GM12878 (cell line): ENCODE results near the gene IRAK4. TPM values are rescaled to one million over a fixed set of nuclear protein-coding genes. Genes with fewer than 3 reads are reported as not detected.

Source experiments
- CBFB ChIP-seq: IDR thresholded peaks from 2 replicates; pipeline ENCODE4 v1.6.1; 2016; ENCODE audit warnings: antibody characterized with exemption, low read depth
- MTA2 ChIP-seq: fragments of 450-650 bp; IDR thresholded peaks from 2 replicates; pipeline ENCODE4 v1.6.1; 2016; ENCODE audit warnings: low read depth, mild to moderate bottlenecking, moderate library complexity
- MYB ChIP-seq: fragments of 150-350 bp; IDR thresholded peaks from 2 replicates; pipeline ENCODE4 v1.6.1; 2014; ENCODE audit warnings: mild to moderate bottlenecking, low read depth, low read length, borderline replicate concordance
- NBN ChIP-seq: fragments of 450-650 bp; IDR thresholded peaks from 2 replicates; pipeline ENCODE4 v1.6.1; 2016
- NFIC ChIP-seq: IDR thresholded peaks from 2 replicates; pipeline ENCODE4 v1.6.1; 2012; ENCODE audit warnings: low read depth, mild to moderate bottlenecking, inconsistent platforms, low read length, moderate library complexity
- NR2C2 ChIP-seq: IDR thresholded peaks from 2 replicates; pipeline ENCODE4 v1.6.1; 2011; ENCODE audit warnings: borderline replicate concordance, low read depth; ENCODE audit not compliant: control insufficient read depth, insufficient read length
- PML ChIP-seq: IDR thresholded peaks from 2 replicates; pipeline ENCODE4 v1.6.1; 2012; ENCODE audit warnings: low read length, inconsistent platforms
- RB1 ChIP-seq: fragments of 450-650 bp; formaldehyde crosslinking; IDR thresholded peaks from 2 replicates; pipeline ENCODE4 v1.6.1; 2017; ENCODE audit warnings: mild to moderate bottlenecking, borderline replicate concordance
- SIX5 ChIP-seq: IDR thresholded peaks from 2 replicates; pipeline ENCODE4 v1.6.1; 2011; ENCODE audit warnings: mild to moderate bottlenecking, low read depth, low read length, moderate library complexity; ENCODE audit not compliant: severe bottlenecking
- SRF ChIP-seq, 2 experiments: IDR thresholded peaks; 2 replicates each; pipeline ENCODE4 v1.6.1; 2011; ENCODE audit warnings: low read depth in 2 of 2, low read length in 2 of 2, mild to moderate bottlenecking in 1 of 2, moderate library complexity in 1 of 2
- TAF1 ChIP-seq: IDR thresholded peaks from 2 replicates; pipeline ENCODE4 v1.6.1; 2011; ENCODE audit warnings: mild to moderate bottlenecking, low read depth, low read length, borderline replicate concordance
- TBL1XR1 ChIP-seq: IDR thresholded peaks from 2 replicates; pipeline ENCODE4 v1.6.1; 2012; ENCODE audit warnings: low read depth, low read length, improper control_type of control experiment
- TCF7 ChIP-seq: IDR thresholded peaks from 2 replicates; pipeline ENCODE4 v1.6.1; 2014; ENCODE audit warnings: antibody characterized with exemption, borderline replicate concordance
- YBX1 ChIP-seq: fragments of 450-650 bp; IDR thresholded peaks from 2 replicates; pipeline ENCODE4 v1.6.1; 2016; ENCODE audit warnings: antibody characterized with exemption
- ZZZ3 ChIP-seq: IDR thresholded peaks from 2 replicates; pipeline ENCODE4 v1.6.1; 2011; ENCODE audit warnings: low read depth; ENCODE audit not compliant: control insufficient read depth, insufficient read length
- polyA plus RNA-seq, 11 experiments: library from polyadenylated mRNA; depleted of rRNA in 4 of 11; unstranded in 6 of 11; stranded (reverse) in 5 of 11; fragments of >200 nt; fragmentation: Nextera tagmentation in 4 of 11; fragmentation: Illumina TruSeq in 1 of 11; extraction: Ambion mirVana in 4 of 11; extraction: Trizol in 1 of 11; gene quantifications; 1 replicate in 1 of 11; 2 replicates in 10 of 11; pipeline versions ENCODE4 v1.2.1 to v1.2.3, GENCODE V29; 2011 to 2016; ENCODE audit warnings: inconsistent platforms in 2 of 11, missing spikeins in 2 of 11, low read depth in 1 of 11
- total RNA-seq, 4 experiments: library from RNA; depleted of rRNA in 3 of 4; stranded (reverse); fragments of >200 nt in 3 of 4; fragmentation: Illumina TruSeq in 1 of 4; extraction: Trizol in 1 of 4; gene quantifications; 2 replicates each; pipeline versions ENCODE4 v1.2.1 to v1.2.3, GENCODE V29; 2013 to 2021
- TF ChIP-seq, protein P1 (sequence below), 3 experiments: IDR thresholded peaks in 2 of 3; conservative IDR thresholded peaks in 1 of 3; 2 replicates each; pipeline ENCODE4 v1.5.1; 2011; ENCODE audit warnings: low read depth in 3 of 3, low read length in 3 of 3, mild to moderate bottlenecking in 3 of 3, control low read depth in 2 of 3, moderate library complexity in 2 of 3, inconsistent platforms in 1 of 3, mixed read lengths in 1 of 3; ENCODE audit not compliant: control insufficient read depth in 2 of 3, insufficient read depth in 1 of 3; ENCODE audit errors: extremely low read depth in 1 of 3
- TF ChIP-seq, protein P2 (sequence below): IDR thresholded peaks from 2 replicates; pipeline ENCODE4 v1.6.1; 2012; ENCODE audit warnings: low read depth, low read length, improper control_type of control experiment
- TF ChIP-seq, protein P3 (sequence below): fragments of 450-650 bp; IDR thresholded peaks from 2 replicates; pipeline ENCODE4 v1.6.1; 2016; ENCODE audit warnings: mild to moderate bottlenecking
- TF ChIP-seq, protein P4 (sequence below): fragments of 450-650 bp; formaldehyde crosslinking; IDR thresholded peaks from 2 replicates; pipeline ENCODE4 v1.4.0; 2022; ENCODE audit warnings: mild to moderate bottlenecking, moderate library complexity
- TF ChIP-seq, protein P5 (sequence below): IDR thresholded peaks from 2 replicates; pipeline ENCODE4 v1.6.1; 2011; ENCODE audit warnings: low read depth, low read length, improper control_type of control experiment, borderline replicate concordance

Gene IRAK4
- total and polyA plus RNA-seq, 10 of the 15 experiments (the other 5 are each of a cell fraction or from before 2014, with no cell fraction given): 7.9 to 46.8 (median 20.9) TPM

DNA sequence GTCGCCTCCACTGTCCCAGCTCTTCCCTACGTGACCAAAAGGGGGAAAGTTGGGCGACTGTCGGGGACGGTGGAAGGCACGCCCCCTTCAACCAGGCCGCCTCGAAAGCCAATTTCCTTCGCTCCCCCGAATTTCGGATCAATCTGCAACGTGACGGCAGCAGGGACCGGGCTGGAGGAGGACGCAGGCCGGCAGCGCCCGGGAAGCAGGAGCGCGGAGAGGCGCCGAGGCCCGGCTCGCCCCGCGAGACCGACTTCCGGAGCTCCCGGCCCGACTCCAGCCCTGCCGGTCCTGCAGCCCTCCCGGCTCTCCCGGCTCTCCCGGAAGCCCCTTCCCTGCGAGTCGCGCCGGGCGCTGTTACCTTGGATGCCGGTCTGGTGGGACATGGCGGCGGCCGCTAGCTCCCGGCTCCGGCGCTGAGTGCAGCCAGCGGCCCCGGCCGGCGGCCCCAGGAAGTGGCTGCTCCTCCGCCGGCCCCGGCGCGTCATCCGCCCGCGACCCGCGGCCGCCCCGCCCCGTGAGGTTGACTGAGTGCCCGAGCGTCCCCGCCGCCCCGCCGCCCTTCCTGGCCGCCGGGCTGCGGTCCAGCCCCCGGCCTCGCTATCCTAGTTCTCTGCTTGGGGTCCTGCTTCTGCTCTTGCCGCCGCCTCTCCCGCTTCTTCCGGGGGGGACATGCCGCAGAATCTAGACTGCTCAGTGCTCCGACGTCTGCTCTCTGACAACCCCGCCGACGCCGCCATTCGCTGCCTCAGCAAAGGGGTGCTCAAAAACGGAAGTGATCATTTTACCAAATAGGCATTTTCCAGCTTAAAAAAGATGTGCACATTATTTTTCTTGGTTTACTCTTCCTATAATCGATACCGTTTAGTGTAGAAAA, 47.3 kb downstream of the IRAK4 start, which contains the start of gene TWF1 (continued):
- TF ChIP-seq, protein P1, sequence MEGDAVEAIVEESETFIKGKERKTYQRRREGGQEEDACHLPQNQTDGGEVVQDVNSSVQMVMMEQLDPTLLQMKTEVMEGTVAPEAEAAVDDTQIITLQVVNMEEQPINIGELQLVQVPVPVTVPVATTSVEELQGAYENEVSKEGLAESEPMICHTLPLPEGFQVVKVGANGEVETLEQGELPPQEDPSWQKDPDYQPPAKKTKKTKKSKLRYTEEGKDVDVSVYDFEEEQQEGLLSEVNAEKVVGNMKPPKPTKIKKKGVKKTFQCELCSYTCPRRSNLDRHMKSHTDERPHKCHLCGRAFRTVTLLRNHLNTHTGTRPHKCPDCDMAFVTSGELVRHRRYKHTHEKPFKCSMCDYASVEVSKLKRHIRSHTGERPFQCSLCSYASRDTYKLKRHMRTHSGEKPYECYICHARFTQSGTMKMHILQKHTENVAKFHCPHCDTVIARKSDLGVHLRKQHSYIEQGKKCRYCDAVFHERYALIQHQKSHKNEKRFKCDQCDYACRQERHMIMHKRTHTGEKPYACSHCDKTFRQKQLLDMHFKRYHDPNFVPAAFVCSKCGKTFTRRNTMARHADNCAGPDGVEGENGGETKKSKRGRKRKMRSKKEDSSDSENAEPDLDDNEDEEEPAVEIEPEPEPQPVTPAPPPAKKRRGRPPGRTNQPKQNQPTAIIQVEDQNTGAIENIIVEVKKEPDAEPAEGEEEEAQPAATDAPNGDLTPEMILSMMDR (IDR thresholded peaks at IDR 0.05 in 2 of 3, conservative IDR thresholded peaks at IDR 0.05 in 1 of 3; ENCODE audit: control insufficient read depth in 2 of 3, extremely low read depth in 1 of 3, insufficient read depth in 1 of 3, low read depth in 3 of 3, low read length in 3 of 3): peak in 2 of 3 experiments; percentile 18 to 30; a peak in 2 of 6 replicates
- TF ChIP-seq, protein P2, sequence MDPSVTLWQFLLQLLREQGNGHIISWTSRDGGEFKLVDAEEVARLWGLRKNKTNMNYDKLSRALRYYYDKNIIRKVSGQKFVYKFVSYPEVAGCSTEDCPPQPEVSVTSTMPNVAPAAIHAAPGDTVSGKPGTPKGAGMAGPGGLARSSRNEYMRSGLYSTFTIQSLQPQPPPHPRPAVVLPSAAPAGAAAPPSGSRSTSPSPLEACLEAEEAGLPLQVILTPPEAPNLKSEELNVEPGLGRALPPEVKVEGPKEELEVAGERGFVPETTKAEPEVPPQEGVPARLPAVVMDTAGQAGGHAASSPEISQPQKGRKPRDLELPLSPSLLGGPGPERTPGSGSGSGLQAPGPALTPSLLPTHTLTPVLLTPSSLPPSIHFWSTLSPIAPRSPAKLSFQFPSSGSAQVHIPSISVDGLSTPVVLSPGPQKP: no peak
- TF ChIP-seq RB1 (peak; percentile 84; the same call in 1 of the 2 replicates), MTA2 (0 out of 2 replicates have a peak, but pooled peaks have one; percentile 34), CBFB (no peak), TCF7 (peak; percentile 42; the same call in 1 of the 2 replicates), TBL1XR1 (no peak), ZZZ3 (no peak), SRF (IDR thresholded peaks at IDR 0.05; ENCODE audit: low read depth in 2 of 2, low read length in 2 of 2) (peak in 1 of 2 experiments; percentile 74; a peak in 1 of 4 replicates), NFIC (no peak), PML (peak; percentile 71; the same call in 1 of the 2 replicates), YBX1 (no peak), MYB (no peak), NBN (peak; percentile 78), TAF1 (0 out of 2 replicates have a peak, but pooled peaks have one; percentile 17), NR2C2 (no peak), SIX5 (no peak)
- TF ChIP-seq, protein P3, sequence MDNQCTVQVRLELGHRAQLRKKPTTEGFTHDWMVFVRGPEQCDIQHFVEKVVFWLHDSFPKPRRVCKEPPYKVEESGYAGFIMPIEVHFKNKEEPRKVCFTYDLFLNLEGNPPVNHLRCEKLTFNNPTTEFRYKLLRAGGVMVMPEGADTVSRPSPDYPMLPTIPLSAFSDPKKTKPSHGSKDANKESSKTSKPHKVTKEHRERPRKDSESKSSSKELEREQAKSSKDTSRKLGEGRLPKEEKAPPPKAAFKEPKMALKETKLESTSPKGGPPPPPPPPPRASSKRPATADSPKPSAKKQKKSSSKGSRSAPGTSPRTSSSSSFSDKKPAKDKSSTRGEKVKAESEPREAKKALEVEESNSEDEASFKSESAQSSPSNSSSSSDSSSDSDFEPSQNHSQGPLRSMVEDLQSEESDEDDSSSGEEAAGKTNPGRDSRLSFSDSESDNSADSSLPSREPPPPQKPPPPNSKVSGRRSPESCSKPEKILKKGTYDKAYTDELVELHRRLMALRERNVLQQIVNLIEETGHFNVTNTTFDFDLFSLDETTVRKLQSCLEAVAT: peak; percentile 78
- TF ChIP-seq, protein P4, sequence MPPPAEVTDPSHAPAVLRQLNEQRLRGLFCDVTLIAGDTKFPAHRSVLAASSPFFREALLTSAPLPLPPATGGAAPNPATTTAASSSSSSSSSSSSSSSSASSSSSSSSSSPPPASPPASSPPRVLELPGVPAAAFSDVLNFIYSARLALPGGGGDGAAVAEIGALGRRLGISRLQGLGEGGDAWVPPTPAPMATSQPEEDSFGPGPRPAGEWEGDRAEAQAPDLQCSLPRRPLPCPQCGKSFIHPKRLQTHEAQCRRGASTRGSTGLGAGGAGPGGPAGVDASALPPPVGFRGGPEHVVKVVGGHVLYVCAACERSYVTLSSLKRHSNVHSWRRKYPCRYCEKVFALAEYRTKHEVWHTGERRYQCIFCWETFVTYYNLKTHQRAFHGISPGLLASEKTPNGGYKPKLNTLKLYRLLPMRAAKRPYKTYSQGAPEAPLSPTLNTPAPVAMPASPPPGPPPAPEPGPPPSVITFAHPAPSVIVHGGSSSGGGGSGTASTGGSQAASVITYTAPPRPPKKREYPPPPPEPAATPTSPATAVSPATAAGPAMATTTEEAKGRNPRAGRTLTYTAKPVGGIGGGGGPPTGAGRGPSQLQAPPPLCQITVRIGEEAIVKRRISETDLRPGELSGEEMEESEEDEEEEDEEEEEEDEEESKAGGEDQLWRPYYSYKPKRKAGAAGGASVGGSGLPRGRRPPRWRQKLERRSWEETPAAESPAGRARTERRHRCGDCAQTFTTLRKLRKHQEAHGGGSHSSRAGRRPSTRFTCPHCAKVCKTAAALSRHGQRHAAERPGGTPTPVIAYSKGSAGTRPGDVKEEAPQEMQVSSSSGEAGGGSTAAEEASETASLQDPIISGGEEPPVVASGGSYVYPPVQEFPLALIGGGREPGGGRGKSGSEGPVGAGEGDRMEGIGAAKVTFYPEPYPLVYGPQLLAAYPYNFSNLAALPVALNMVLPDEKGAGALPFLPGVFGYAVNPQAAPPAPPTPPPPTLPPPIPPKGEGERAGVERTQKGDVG (CRISPR knock-in tag): no peak
- TF ChIP-seq, protein P5, sequence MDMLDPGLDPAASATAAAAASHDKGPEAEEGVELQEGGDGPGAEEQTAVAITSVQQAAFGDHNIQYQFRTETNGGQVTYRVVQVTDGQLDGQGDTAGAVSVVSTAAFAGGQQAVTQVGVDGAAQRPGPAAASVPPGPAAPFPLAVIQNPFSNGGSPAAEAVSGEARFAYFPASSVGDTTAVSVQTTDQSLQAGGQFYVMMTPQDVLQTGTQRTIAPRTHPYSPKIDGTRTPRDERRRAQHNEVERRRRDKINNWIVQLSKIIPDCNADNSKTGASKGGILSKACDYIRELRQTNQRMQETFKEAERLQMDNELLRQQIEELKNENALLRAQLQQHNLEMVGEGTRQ: no peak
